Occipital lobe (tissue), 2 donors: Measurements from ENCODE around the gene NR2F1-AS1. TPM values are rescaled to one million over a fixed set of nuclear protein-coding genes. Genes with fewer than 3 reads are reported as not detected.
A peak's percentile ranks its signal among the peaks of the same experiment; 100 is the strongest.
"Not testable (repeated sequence)": the region's sequence is repeated elsewhere in the genome, so short reads cannot be mapped to it uniquely, and the experiment has no call there.

Source experiments
- DNase-seq: peaks from one replicate; lab custom pipeline; 2025; lab: John Stamatoyannopoulos, UW
- total RNA-seq: library from RNA; depleted of rRNA; stranded (reverse); fragments of >200 nt; gene quantifications from one replicate; pipeline ENCODE4 v1.2.3, GENCODE V29; 2014

Gene NR2F1-AS1
- total RNA-seq, 1 donor from 2014 or later, result 109 TPM

GRCh38 chr5:93576994-93577853 is 3.8 kb downstream of the NR2F1-AS1 start:
- DNase-seq, result no peak

- no peak for DNase-seq
Measured at GRCh38 chr5:93575461-93576414, 5.3 kb downstream of the NR2F1-AS1 start.

GRCh38 chr5:93574491-93575305 is 6.3 kb downstream of the NR2F1-AS1 start:
- no peak for DNase-seq

GRCh38 chr5:93573354-93574351 is 7.4 kb downstream of the NR2F1-AS1 start:
- DNase-seq, result no peak

- no peak for DNase-seq
Measured at GRCh38 chr5:93572608-93573353, 8.2 kb downstream of the NR2F1-AS1 start.

GRCh38 chr5:93572101-93572607 is 8.9 kb downstream of the NR2F1-AS1 start:
- no peak for DNase-seq

GRCh38 chr5:93571114-93571949 is 9.7 kb downstream of the NR2F1-AS1 start:
- DNase-seq, result no peak

- no peak for DNase-seq
Measured at GRCh38 chr5:93570294-93571113, 10.5 kb downstream of the NR2F1-AS1 start.

- DNase-seq, result no peak
Measured at GRCh38 chr5:93569300-93570160, 11.5 kb downstream of the NR2F1-AS1 start.

GRCh38 chr5:93567424-93567823 is 13.6 kb downstream of the NR2F1-AS1 start:
- no peak for DNase-seq

- DNase-seq, result no peak
Measured at GRCh38 chr5:93566091-93566490, 14.9 kb downstream of the NR2F1-AS1 start.

GRCh38 chr5:93557021-93557604 is 23.9 kb downstream of the NR2F1-AS1 start:
- no peak for DNase-seq

- DNase-seq, result not testable (repeated sequence)
Measured at GRCh38 chr5:93549594-93549993, 31.4 kb downstream of the NR2F1-AS1 start.

GRCh38 chr5:93545872-93546271 is 35.1 kb downstream of the NR2F1-AS1 start:
- DNase-seq, result no peak

- DNase-seq, result peak; percentile 4
Measured at GRCh38 chr5:93532370-93532769, 48.6 kb downstream of the NR2F1-AS1 start.

- DNase-seq, result not testable (repeated sequence)
Measured at GRCh38 chr5:93521815-93522214, 59.2 kb downstream of the NR2F1-AS1 start.
